ENCODE results near the gene ITPRIP. TPM values are rescaled to one million over a fixed set of nuclear protein-coding genes. Genes with fewer than 3 reads are reported as not detected.

Gene ITPRIP
- total and polyA plus RNA-seq, 2 of the 8 experiments (the other 6 are each of a cell fraction or from before 2014, with no cell fraction given): 15.3 to 16.9 TPM

DNA sequence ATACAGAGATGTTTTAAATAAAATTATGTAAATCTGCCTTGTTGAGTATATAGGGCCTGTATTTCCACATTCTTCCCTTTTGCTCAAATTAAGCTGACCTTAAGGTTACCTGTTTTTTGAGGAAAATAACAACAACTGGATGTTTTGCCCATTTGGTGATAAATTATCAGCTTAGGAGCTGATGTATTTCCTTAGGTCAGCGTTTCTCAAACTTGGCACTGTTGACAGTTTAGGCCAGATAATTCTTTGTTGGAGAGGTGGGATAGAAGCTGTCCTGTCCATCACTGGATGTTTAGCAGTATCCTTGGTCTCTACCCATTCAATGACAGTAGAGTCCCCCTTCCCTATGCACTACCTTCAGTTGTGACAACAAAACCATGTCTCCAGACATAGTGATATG lies 62.1 kb downstream of the ITPRIP start (continued):
- TF ChIP-seq, protein P1, sequence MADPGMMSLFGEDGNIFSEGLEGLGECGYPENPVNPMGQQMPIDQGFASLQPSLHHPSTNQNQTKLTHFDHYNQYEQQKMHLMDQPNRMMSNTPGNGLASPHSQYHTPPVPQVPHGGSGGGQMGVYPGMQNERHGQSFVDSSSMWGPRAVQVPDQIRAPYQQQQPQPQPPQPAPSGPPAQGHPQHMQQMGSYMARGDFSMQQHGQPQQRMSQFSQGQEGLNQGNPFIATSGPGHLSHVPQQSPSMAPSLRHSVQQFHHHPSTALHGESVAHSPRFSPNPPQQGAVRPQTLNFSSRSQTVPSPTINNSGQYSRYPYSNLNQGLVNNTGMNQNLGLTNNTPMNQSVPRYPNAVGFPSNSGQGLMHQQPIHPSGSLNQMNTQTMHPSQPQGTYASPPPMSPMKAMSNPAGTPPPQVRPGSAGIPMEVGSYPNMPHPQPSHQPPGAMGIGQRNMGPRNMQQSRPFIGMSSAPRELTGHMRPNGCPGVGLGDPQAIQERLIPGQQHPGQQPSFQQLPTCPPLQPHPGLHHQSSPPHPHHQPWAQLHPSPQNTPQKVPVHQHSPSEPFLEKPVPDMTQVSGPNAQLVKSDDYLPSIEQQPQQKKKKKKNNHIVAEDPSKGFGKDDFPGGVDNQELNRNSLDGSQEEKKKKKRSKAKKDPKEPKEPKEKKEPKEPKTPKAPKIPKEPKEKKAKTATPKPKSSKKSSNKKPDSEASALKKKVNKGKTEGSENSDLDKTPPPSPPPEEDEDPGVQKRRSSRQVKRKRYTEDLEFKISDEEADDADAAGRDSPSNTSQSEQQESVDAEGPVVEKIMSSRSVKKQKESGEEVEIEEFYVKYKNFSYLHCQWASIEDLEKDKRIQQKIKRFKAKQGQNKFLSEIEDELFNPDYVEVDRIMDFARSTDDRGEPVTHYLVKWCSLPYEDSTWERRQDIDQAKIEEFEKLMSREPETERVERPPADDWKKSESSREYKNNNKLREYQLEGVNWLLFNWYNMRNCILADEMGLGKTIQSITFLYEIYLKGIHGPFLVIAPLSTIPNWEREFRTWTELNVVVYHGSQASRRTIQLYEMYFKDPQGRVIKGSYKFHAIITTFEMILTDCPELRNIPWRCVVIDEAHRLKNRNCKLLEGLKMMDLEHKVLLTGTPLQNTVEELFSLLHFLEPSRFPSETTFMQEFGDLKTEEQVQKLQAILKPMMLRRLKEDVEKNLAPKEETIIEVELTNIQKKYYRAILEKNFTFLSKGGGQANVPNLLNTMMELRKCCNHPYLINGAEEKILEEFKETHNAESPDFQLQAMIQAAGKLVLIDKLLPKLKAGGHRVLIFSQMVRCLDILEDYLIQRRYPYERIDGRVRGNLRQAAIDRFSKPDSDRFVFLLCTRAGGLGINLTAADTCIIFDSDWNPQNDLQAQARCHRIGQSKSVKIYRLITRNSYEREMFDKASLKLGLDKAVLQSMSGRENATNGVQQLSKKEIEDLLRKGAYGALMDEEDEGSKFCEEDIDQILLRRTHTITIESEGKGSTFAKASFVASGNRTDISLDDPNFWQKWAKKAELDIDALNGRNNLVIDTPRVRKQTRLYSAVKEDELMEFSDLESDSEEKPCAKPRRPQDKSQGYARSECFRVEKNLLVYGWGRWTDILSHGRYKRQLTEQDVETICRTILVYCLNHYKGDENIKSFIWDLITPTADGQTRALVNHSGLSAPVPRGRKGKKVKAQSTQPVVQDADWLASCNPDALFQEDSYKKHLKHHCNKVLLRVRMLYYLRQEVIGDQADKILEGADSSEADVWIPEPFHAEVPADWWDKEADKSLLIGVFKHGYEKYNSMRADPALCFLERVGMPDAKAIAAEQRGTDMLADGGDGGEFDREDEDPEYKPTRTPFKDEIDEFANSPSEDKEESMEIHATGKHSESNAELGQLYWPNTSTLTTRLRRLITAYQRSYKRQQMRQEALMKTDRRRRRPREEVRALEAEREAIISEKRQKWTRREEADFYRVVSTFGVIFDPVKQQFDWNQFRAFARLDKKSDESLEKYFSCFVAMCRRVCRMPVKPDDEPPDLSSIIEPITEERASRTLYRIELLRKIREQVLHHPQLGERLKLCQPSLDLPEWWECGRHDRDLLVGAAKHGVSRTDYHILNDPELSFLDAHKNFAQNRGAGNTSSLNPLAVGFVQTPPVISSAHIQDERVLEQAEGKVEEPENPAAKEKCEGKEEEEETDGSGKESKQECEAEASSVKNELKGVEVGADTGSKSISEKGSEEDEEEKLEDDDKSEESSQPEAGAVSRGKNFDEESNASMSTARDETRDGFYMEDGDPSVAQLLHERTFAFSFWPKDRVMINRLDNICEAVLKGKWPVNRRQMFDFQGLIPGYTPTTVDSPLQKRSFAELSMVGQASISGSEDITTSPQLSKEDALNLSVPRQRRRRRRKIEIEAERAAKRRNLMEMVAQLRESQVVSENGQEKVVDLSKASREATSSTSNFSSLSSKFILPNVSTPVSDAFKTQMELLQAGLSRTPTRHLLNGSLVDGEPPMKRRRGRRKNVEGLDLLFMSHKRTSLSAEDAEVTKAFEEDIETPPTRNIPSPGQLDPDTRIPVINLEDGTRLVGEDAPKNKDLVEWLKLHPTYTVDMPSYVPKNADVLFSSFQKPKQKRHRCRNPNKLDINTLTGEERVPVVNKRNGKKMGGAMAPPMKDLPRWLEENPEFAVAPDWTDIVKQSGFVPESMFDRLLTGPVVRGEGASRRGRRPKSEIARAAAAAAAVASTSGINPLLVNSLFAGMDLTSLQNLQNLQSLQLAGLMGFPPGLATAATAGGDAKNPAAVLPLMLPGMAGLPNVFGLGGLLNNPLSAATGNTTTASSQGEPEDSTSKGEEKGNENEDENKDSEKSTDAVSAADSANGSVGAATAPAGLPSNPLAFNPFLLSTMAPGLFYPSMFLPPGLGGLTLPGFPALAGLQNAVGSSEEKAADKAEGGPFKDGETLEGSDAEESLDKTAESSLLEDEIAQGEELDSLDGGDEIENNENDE (IDR thresholded peaks at IDR 0.05; ENCODE audit: insufficient replicate concordance, low read length): no peak
- TF ChIP-seq GABPA (IDR thresholded peaks at IDR 0.05; ENCODE audit: borderline replicate concordance, insufficient read depth, low read length) (no peak), HDAC2 (IDR thresholded peaks at IDR 0.05; ENCODE audit: borderline replicate concordance in 1 of 2, low read depth in 2 of 2, low read length in 2 of 2) (no peak), CHD2 (IDR thresholded peaks at IDR 0.05; ENCODE audit: low read length) (no peak), BRCA1 (IDR thresholded peaks at IDR 0.05; ENCODE audit: low read depth, low read length) (no peak), EZH2 (IDR thresholded peaks at IDR 0.05; ENCODE audit: low read depth, low read length, severe bottlenecking) (no peak), RBBP5 (IDR thresholded peaks at IDR 0.05; ENCODE audit: borderline replicate concordance, low read depth, low read length) (no peak), SP1 (IDR thresholded peaks at IDR 0.05; ENCODE audit: low read depth, low read length) (no peak)
- TF ChIP-seq, protein P2, sequence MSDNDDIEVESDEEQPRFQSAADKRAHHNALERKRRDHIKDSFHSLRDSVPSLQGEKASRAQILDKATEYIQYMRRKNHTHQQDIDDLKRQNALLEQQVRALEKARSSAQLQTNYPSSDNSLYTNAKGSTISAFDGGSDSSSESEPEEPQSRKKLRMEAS (IDR thresholded peaks at IDR 0.05): no peak
- TF ChIP-seq, protein P3, sequence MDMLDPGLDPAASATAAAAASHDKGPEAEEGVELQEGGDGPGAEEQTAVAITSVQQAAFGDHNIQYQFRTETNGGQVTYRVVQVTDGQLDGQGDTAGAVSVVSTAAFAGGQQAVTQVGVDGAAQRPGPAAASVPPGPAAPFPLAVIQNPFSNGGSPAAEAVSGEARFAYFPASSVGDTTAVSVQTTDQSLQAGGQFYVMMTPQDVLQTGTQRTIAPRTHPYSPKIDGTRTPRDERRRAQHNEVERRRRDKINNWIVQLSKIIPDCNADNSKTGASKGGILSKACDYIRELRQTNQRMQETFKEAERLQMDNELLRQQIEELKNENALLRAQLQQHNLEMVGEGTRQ (IDR thresholded peaks at IDR 0.05; ENCODE audit: low read length): no peak

Data from H1 (cell line).